A549 (cell line): ENCODE measurements around the gene MSN.

Experiments used
- CTCF ChIP-seq: fragments of >200 bp; sonication (Bioruptor Twin); formaldehyde crosslinking; IDR thresholded peaks from 3 replicates; pipeline ENCODE4 v1.5.1; 2016
- HOXA7 ChIP-seq: fragments of 250-450 bp; sonication (Bioruptor Pico); IDR thresholded peaks from 2 replicates; pipeline ENCODE4 v1.5.0; 2020; ENCODE audit warnings: mild to moderate bottlenecking, moderate library complexity
- JUN ChIP-seq, 2 experiments: fragments of >200 bp; sonication (Bioruptor Twin); formaldehyde crosslinking; IDR thresholded peaks; 2 replicates in 1 of 2; 3 replicates in 1 of 2; pipeline ENCODE4 v1.6.1; 2016 to 2017
- MAX ChIP-seq: IDR thresholded peaks from 2 replicates; pipeline ENCODE4 v1.6.1; 2012
- PHF8 ChIP-seq: fragments of 200-600 bp; sonication (generic); IDR thresholded peaks from 2 replicates; pipeline ENCODE4 v1.6.1; 2016; ENCODE audit warnings: low read depth, mild to moderate bottlenecking, antibody characterized with exemption, moderate library complexity, borderline replicate concordance
- POLR2A ChIP-seq: IDR thresholded peaks from 2 replicates; pipeline ENCODE4 v1.6.1; 2012; ENCODE audit warnings: mild to moderate bottlenecking, low read length
- REST ChIP-seq: fragments of 200-600 bp; sonication (generic); IDR thresholded peaks from 2 replicates; pipeline ENCODE4 v1.6.1; 2016; ENCODE audit warnings: antibody characterized with exemption, mild to moderate bottlenecking, moderate library complexity

DNA sequence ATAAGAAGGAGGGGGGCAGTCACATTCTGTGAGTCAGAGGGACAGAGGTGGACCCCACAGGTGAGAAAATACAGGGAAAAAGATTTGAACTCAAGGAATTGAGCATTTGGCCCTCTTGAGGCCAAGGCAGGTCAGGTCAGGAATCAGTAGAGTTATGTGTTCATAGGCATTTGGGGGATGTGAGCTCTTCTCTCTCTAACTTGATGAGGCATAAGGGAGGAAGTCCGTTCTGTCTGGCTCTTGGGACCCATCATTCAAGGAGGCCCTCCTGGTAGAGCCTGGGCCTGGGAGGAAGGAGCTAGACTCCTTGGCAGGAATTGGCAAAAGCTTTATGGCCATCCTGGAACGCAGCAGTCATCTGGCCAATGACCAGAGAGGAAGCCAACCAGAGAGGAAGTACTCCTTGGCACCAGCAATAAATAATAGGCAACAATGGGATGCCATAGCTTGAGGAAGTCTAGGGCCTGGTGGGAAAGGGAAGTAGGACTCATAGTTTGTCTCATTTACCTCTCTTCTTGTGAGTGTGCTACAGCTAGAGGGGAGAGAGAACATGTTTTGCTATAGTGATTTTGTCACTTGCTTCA is 53.0 kb downstream of the MSN start:
- no peak for TF ChIP-seq CTCF
- TF ChIP-seq POLR2A = no peak
- no peak for TF ChIP-seq MAX
- no peak for TF ChIP-seq PHF8
- TF ChIP-seq JUN (IDR thresholded peaks at IDR 0.05) = no peak
- no peak for TF ChIP-seq REST
- TF ChIP-seq HOXA7 = no peak
